NCI-H1930 (cell line): ENCODE measurements around the gene PRDM10.
"Not testable (repeated sequence)": the region's sequence is repeated elsewhere in the genome, so short reads cannot be mapped to it uniquely, and the experiment has no call there.

Source experiments
- DNase-seq, 2 experiments: peaks; one replicate each; lab custom pipeline; 2025; lab: John Stamatoyannopoulos, UW

The PRDM10 gene

GRCh38 chr11:130002352-130002845, at the start of gene PRDM10:
TSS of gene PRDM10 (minus strand) at chr11:130002835. CDS start at chr11:129960964, 41,871 bp downstream.
- peak; percentile 85 to 94 for DNase-seq

- no peak for DNase-seq
Measured at GRCh38 chr11:130051082-130051481, 48.4 kb upstream of the PRDM10 start.

- DNase-seq: no peak
Measured at GRCh38 chr11:130050257-130050656, 47.6 kb upstream of the PRDM10 start.

GRCh38 chr11:130049328-130049771, 46.7 kb upstream of the PRDM10 start:
- no peak for DNase-seq

GRCh38 chr11:130047141-130047540, 44.5 kb upstream of the PRDM10 start:
- no peak for DNase-seq

GRCh38 chr11:130043575-130043974, 40.9 kb upstream of the PRDM10 start:
- no peak for DNase-seq

DNA sequence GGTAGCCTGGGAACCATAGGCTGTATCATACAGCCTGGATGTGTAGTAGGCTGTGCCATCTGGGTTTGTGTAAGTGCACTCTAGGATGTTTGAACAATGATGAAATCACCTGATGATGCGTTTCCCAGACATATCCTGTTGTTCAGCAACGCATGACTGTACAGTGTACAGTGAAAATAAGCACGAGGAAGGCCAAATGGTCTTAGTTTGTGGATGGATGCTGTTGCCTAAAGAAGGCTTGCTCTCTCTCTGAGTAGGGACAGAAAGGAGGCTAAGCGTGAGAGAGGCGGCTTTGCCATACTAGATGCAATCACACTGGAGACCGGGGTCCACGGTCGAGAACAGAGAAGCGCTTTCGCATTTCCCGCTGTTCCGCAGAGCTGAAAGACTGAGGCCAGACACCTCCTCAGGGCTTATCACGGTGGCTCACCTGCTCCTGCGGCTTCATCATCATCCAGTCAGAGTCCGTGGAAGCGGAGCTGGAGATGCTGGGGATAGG, 39.5 kb upstream of the PRDM10 start:
- DNase-seq: no peak

- no peak for DNase-seq
Measured at GRCh38 chr11:130040281-130040940, 37.8 kb upstream of the PRDM10 start.

DNA sequence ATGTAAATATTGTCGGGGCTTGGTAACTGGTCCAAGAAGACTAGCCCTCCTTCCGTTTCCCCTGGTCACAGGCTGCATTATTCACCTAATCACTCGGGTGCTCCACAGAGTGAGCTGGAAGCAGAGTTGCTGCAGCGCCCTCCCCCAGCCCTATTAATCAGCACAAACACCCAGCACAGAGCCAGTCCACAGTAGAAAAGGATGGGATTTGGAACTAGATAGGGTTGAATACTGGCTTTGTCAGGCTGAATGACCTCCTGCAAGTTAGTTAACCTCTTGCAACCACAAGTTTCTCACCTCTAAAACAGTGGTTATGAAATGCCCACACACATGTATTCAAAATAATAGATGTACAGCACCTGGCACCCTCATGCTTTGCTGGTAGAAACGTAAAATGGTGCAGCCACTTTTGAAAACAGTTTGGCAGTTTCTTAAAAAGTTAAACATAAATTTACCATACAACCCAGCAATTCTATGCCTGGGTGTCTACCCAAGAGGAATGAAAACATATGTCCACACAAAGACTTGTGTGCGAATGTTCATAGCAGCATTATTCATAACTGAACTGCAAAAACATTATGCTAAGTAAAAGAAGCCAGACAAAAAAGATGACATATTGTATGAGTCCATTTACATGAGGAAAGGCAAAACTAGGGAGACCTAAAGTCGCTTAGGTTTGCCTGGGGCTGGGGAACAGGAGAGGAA, 35.4 kb upstream of the PRDM10 start:
- DNase-seq: no peak

DNA sequence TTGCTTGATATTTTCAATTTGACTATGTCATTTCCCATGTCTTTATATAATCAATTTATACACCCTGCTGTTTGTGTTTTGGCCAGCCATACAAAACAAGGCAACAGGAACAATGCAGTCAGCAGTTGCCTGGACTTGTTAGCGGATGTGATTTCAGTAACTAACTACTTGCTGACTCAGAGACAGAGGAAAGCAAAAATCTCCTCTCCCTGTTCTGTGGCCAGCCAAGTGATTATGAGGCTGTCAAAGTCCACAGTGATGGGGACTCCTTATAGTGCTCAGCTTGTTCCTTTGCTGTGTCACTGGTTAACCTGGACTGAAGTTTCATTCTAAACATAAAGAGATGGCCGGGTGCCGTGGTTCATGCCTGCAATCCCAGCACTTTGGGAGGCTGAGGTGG, 34.4 kb upstream of the PRDM10 start:
- no peak for DNase-seq

GRCh38 chr11:130034236-130034635, 31.6 kb upstream of the PRDM10 start:
- no peak for DNase-seq

DNA sequence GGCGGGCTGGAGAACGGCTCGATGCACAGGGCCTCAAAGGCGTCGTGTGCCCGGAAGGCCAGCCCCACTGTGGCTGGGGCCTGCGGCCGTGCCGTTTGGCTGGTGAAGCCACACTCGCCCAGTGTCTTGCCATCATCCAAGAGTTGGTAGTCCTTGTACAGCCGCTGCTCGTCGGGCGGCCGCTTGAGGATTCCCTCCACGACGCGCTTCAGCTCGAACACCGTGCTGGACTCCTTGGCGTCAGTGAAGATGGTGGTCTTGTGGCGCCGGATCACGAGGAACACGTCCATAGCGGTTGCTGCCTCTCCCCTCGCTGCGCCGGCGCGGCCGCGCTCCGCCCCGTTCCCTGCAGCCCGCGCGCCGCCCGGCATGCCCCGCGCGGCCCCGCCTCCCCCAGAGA, 30.3 kb upstream of the PRDM10 start:
- no peak for DNase-seq

DNA sequence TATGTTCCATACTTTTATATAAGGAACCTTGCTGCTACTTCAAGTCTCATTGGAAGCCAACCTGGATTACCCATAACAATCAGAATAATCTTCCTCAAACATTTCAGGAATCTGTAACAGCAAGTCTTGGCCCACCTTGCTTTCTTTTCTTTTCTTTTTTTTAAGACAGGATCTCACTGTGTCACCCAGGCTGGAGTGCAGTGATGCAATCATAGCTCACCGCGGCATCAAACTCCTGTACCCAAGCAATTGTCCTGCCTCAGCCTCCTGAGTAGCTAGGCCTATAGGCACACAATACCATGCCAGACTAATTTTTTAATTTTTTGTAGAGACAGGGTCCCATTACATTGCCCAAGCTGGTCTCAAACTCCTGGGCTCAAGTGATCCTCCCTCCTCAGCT, 29.3 kb upstream of the PRDM10 start:
- no peak for DNase-seq

GRCh38 chr11:130031056-130031455, 28.4 kb upstream of the PRDM10 start:
- DNase-seq: no peak

- DNase-seq: no peak
Measured at GRCh38 chr11:130029137-130029536, 26.5 kb upstream of the PRDM10 start.

- DNase-seq: no peak
Measured at GRCh38 chr11:130025371-130025770, 22.7 kb upstream of the PRDM10 start.

- no peak for DNase-seq
Measured at GRCh38 chr11:130024361-130024760, 21.7 kb upstream of the PRDM10 start.

DNA sequence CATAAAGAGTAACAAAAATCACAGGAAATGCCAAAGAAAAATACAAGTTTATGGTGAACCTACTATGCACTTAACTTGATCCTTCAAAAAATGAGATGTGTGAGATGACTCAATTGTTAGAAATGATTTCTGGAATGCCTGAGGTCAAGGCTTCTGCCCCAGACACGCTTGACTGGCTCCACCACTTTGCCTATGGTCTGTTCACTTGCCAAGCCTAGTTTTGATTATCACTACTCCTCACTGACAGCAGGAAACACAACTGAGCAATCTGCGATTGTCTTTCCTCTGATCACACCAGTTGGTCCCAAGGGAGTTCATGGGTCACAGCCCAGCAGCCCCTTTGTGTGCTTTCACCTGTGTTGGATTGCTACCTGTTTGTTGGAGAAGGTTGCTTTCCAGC, 20.6 kb upstream of the PRDM10 start:
- no peak for DNase-seq

DNA sequence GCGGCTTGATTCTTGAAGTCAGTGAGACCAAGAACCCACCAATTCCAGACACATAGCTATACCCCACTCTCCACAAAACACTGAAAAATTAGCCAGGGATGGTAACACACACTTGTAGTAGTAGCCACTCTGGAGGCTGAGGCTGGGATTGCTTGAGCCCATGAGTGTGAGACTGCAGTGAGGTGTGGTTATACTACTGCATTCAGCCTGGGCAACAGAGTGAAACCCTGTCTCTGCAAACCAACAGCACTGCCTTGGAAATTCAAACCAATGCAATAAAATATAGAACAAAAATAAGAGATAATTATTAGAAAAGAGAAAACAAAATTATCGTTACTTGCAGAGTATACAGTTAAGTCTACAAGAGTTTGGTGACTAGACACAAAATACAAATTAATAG, 20.2 kb upstream of the PRDM10 start:
- DNase-seq: no peak

DNA sequence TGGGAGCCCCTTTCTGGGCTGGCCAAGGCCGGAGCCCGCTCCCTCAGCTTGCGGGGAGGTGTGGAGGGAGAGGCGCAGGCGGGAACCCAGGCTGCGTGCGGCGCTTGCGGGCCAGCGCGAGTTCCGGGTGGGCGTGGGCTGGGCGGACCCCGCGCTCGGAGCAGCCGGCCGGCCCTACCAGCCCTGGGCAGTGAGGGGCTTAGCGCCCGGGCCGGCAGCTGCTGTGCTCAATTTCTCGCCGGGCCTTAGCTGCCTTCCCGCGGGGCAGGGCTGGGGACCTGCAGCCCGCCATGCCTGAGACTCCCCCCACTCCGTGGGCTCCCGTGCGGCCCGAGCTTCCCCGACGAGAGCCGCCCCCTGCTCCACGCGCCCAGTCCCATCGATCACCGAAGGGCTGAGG, 19.0 kb upstream of the PRDM10 start:
- not testable (repeated sequence) for DNase-seq

DNA sequence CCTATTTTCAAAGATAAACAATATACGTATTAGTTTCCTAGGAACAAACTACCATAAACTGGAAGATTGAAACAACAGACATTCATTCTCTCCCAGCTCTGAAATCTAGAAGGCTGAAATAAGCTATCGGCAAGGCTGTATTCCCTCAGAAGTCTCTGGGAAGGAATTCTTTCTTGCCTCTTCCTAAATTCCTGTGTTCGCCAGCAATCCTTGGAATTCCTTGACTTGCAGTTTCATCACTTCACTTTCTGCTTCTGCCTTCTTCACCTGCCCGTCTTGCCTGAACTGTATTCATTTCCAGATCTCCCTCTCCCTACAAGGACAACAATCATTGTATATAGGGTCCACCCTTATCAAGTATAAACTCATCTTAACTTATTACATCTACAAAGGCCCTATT, 17.7 kb upstream of the PRDM10 start:
- DNase-seq: no peak

GRCh38 chr11:130015846-130016245, 13.2 kb upstream of the PRDM10 start:
- DNase-seq: not testable (repeated sequence)

DNA sequence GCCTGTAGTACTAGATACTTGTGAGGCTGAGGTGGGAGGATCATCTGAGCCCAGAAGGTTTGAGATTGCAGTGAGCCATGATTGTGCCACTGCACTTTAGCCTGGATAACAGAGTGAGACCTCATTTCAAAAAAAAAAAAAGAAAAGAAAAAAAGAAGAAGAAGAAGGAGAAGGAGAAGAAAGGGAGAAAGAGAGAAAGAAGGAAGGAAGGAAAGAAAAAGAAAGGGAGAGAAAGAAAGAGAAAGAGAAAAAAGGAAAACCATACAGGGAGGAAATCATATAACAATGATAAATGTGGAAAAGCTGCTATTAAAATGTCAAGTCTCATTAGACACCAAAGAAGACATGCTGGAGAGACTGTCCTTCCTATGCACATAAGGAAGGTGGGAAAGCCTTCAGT, 5.7 kb upstream of the PRDM10 start:
- DNase-seq: no peak
